B cell (primary cell): ENCODE results near the gene TSHZ3.

Experiments used
- CTCF ChIP-seq: fragments of 200-600 bp; IDR thresholded peaks from one replicate; pipeline ENCODE4 v1.8.0; 2022; ENCODE audit warnings: antibody characterized with exemption, mild to moderate bottlenecking
- EZH2 ChIP-seq: IDR thresholded peaks from 2 replicates; pipeline ENCODE4 v1.6.1; 2012; ENCODE audit warnings: borderline replicate concordance, low read depth, mild to moderate bottlenecking, moderate library complexity, low read length; ENCODE audit not compliant: insufficient read depth, poor library complexity, severe bottlenecking

GRCh38 chr19:31258211-31259052, 90.8 kb downstream of the TSHZ3 start:
- no peak for TF ChIP-seq CTCF
- TF ChIP-seq EZH2: no peak
